H7 (cell line): ENCODE results near the gene PARP1. TPM values are rescaled to one million over a fixed set of nuclear protein-coding genes. Genes with fewer than 3 reads are reported as not detected.

Experiments
- DNase-seq: peaks from one replicate; pipeline ENCODE4 v3.0.0; 2012
- H3K27me3 ChIP-seq: 2 replicates; pipeline ENCODE4 v1.6.0; 2011; ENCODE audit warnings: mild to moderate bottlenecking, low read length; ENCODE audit not compliant: control insufficient read depth, insufficient read depth
- H3K36me3 ChIP-seq: replicated peaks from 2 replicates; pipeline ENCODE4 v1.5.1; 2011; ENCODE audit warnings: low read length; ENCODE audit not compliant: control insufficient read depth, insufficient read depth
- H3K4me3 ChIP-seq: 2 replicates; pipeline ENCODE4 v1.5.1; 2011; ENCODE audit warnings: low read depth, mild to moderate bottlenecking, control low read depth, low read length, moderate library complexity; ENCODE audit not compliant: insufficient read depth
- total RNA-seq: library from RNA; depleted of rRNA; stranded (reverse); fragments of >200 nt; shearing (Covaris generic); gene quantifications from 2 replicates; pipeline ENCODE4 v1.2.3, GENCODE V29; 2014

Gene PARP1
- total RNA-seq, 1 experiment from 2014 or later, result 425 TPM

- Histone ChIP-seq H3K27me3 (no peaks in the 10 kb centered on the region), H3K36me3 (peaks cover 19% of the 10 kb centered on the region), H3K4me3 (peak overlapping the region; percentile 95)
- no peak for DNase-seq
These were observed 2.4 kb downstream of the PARP1 start for GRCh38 chr1:226405411-226405988.

DNA sequence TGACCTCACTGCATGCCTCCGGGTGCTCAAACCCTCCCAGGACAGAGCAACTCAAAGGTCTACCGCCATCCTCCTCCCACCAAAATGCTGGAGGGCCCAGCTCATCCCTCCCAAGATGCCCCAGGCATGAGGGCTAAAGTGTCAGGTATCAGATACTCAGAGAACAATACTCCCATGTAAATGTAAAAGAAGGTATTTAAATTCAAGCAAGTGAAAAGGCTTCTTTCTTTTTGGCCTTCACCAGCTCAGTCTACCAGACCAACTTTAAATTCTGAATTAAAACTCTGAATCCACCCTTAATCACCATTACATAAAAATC is 3.0 kb downstream of the PARP1 start:
- Histone ChIP-seq H3K4me3 (peak overlapping the region; percentile 95), H3K36me3 (peaks cover 20% of the 10 kb centered on the region), H3K27me3 (no peaks in the 10 kb centered on the region)
- peak; percentile 86 for DNase-seq

DNA sequence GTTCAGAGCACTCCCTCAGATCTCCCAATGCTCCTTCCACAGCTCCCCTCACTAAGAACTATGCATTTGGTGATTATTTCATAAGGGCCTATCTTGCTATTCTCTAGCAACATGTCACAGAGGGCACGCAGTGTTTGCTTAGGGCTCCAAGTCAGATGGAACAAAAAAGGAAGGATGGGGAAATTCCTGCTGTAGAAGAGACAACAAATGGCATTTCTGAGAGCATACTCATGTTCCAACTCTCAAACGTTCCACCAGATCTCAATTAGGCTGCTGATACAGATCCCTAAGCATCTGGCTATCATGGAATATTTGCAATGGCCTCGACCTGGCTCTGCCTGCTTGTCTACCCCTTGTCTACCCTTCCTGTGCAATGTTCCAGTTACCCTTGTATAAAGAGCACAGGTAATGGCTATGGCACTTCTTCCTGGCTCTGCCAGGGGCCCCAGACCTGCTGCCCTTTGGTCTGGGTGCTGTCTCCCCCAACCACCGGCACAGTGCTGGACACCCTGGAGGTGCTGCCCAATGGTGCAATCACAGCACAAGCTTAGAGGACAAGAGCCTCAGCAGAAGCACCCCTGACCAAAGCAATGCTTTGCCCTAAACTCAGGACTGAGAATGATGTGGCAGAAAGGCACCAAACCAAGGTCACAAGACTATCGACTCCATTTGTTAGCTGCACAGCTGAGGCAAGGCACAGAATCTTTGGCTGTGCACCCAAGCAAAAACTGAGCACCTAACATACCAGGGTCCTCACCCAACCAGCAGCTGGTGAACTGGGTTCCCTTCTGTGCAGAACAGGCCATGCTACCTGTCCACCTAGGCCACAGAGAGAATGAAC is 3.6 kb downstream of the PARP1 start:
- Histone ChIP-seq H3K4me3 (peak overlapping the region; percentile 20), H3K27me3 (no peaks in the 10 kb centered on the region), H3K36me3 (peaks cover 23% of the 10 kb centered on the region)
- DNase-seq, result no peak

GRCh38 chr1:226403201-226404034 is 4.5 kb downstream of the PARP1 start:
- H3K4me3 ChIP-seq, result no peak overlapping the region
- peak; percentile 63 for DNase-seq

DNA sequence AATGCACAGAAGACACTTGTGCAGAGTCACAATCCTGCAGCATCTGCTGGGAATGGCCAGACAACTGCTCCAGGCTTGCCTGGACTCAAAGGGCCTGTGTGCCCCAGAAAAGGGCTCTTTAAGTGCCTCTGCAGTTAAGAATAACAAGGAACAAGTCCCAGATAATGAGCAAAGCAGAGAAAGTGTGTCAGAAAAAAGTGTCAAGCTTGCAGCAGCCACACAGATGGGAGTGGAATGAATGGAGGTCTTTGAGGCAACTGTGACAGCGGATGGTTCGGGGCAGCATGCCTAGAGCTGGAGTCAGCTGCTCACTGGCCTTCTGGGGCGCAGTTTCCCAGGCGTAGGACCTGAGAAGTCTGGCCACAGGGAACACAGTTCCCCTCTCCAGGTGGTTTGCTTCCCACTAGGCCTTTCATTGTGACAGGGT is 5.1 kb downstream of the PARP1 start:
- Histone ChIP-seq H3K27me3 (no peaks in the 10 kb centered on the region), H3K36me3 (peaks cover 23% of the 10 kb centered on the region), H3K4me3 (no peak overlapping the region)
- DNase-seq, result no peak

More at GRCh38 chr1:226403201-226404034, 4.5 kb downstream of the PARP1 start:
- Histone ChIP-seq H3K27me3 (no peaks in the 10 kb centered on the region), H3K36me3 (peaks cover 23% of the 10 kb centered on the region)

DNA sequence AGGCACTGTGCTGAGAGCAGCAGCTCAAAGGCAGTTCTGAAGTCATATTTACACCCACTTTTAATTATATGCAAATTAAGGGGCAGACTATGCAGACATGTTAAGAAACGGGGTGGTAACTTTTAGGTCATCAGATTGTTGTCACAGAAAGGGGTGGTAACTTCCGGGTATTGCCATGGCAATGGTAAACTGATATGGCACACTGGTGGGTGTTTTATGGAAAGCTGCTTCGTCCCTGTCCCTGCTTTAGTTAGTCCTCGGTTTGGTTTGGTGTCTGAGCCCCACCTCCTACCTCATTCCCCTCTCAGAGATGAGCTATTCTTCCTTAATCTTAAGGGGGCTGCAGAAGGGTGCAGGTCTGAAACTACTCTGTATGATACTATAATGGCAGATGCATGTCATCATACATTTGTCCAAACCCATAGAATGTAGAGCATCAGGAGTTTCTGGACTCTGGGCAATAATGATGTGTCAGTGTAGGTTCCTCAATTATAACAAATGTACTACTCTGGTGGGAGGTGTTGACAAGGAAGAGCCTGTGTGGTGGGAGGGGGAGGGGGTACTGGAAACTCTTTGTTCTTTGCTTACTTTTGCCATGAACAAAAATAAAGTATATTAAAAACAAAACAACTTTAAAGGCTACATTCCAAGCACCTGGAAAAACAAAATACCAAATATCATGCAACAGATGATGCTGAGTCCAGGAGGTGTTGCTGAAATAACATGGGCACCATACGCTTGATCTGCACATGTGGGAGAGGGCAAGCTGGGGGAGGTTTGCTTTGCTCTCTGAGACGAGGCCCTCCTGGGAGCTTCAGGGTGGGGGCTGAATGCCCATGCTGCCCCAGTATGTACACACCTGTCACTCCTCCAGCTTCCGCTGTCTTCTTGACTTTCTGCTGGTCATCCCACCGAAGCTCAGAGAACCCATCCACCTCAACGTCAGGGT is 6.3 kb downstream of the PARP1 start:
- Histone ChIP-seq H3K36me3 (peaks cover 23% of the 10 kb centered on the region), H3K4me3 (no peak overlapping the region), H3K27me3 (no peaks in the 10 kb centered on the region)
- DNase-seq, result no peak

GRCh38 chr1:226400519-226401354 is 7.2 kb downstream of the PARP1 start:
- Histone ChIP-seq H3K27me3 (no peaks in the 10 kb centered on the region), H3K4me3 (no peak overlapping the region), H3K36me3 (peaks cover 23% of the 10 kb centered on the region)
- DNase-seq, result no peak

- H3K27me3 ChIP-seq, result no peaks in the 10 kb centered on the region
- H3K36me3 ChIP-seq, result peaks cover 25% of the 10 kb centered on the region
- H3K4me3 ChIP-seq, result no peak overlapping the region
These were observed 9.8 kb downstream of the PARP1 start for GRCh38 chr1:226397955-226398636.

DNA sequence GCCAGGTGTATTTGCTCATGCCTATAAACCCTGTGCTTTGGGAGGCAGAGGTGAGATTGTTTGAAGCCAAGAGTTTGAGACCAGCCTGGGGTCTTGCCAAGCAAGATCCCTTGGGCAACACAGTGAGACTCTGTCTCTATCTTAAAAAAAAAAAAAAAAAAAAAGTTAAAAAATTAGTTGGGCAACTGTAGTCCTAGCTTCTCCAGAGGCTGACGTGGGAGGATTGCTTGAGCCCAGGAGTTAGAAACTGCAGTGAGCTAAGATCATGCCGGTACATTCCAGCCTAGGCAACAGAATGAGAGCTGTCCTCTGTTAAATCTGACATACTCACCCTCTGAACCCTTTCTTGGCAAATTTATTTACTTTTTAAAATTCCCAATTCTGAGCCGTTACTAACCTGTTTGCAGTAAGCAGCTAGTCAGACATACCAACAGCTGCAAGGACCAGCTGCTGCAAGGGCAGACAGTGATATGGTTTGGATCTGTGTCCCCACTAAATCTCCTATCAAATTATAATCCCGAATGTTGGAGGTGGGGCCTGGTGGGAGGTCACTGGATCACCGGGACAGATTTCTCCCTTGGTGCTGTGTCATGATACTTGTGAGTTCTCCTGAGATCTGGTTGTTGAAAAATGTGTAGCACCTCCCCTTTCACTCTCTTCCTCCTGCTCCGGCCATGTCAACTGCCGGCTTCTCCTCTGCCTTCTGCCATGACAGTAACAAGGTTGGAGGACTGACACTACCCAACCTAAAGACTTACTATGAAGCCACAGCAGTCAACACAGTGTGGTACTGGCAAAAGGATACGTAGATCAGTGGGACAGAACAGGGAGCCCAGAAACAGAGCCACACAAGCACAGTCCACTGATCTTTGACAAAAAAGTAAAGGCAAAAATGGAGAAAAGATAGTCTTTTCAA is 10.6 kb downstream of the PARP1 start:
- Histone ChIP-seq H3K27me3 (no peaks in the 10 kb centered on the region), H3K36me3 (peaks cover 23% of the 10 kb centered on the region), H3K4me3 (no peak overlapping the region)
- no peak for DNase-seq

More at GRCh38 chr1:226397955-226398636, 9.8 kb downstream of the PARP1 start:
- no peak for DNase-seq

- Histone ChIP-seq H3K36me3 (peaks cover 22% of the 10 kb centered on the region), H3K27me3 (no peaks in the 10 kb centered on the region), H3K4me3 (no peak overlapping the region)
- DNase-seq, result no peak
These were observed 12.1 kb downstream of the PARP1 start for GRCh38 chr1:226395753-226396152.

DNA sequence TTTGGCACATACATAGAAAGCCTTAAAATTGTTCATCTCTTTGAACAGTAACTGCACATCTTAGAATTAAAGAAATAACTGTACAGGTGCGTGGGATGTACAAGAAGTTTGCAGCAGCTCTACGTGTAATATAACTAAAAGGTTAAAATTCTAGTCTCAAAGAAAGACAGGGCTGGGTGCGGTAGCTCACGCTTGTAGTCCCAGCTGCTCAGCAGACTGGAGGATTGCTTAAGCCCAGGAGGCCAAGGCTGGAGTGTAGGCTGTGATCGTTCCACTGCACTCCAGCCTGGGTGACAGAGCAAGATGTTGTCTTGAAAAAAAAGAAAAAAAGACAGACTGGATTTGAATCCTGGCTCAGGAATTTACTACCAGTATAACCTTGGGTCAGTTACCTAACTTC is 13.4 kb downstream of the PARP1 start:
- H3K36me3 ChIP-seq, result peaks cover 29% of the 10 kb centered on the region
- no peak for DNase-seq
- no peaks in the 10 kb centered on the region for H3K27me3 ChIP-seq
- H3K4me3 ChIP-seq, result no peak overlapping the region

GRCh38 chr1:226390681-226391080 is 17.2 kb downstream of the PARP1 start:
- H3K36me3 ChIP-seq, result peaks cover 57% of the 10 kb centered on the region
- no peak for DNase-seq
- no peak overlapping the region for H3K4me3 ChIP-seq

More at GRCh38 chr1:226390681-226391080, 17.2 kb downstream of the PARP1 start:
- no peaks in the 10 kb centered on the region for H3K27me3 ChIP-seq
